Gastrocnemius medialis (tissue), 4 donors: ENCODE measurements around the gene TMEM164.

Experiments used
- POLR2A ChIP-seq, 2 donors: fragments of 450-650 bp; IDR thresholded peaks; one replicate each; pipeline ENCODE4 v1.6.1; 2017; ENCODE audit warnings: antibody characterized with exemption in 2 of 2, mild to moderate bottlenecking in 2 of 2, moderate library complexity in 2 of 2
- TF ChIP-seq, protein P1 (sequence below), 5 experiments: fragments of 450-650 bp in 3 of 5; fragments of 200-600 bp in 2 of 5; sonication (generic) in 2 of 5; IDR thresholded peaks in 4 of 5; conservative IDR thresholded peaks in 1 of 5; 1 replicate in 4 of 5; 2 replicates in 1 of 5; pipeline ENCODE4 v1.5.1; 2016 to 2019; ENCODE audit warnings: antibody characterized with exemption in 5 of 5, mild to moderate bottlenecking in 3 of 5, moderate library complexity in 3 of 5

DNA sequence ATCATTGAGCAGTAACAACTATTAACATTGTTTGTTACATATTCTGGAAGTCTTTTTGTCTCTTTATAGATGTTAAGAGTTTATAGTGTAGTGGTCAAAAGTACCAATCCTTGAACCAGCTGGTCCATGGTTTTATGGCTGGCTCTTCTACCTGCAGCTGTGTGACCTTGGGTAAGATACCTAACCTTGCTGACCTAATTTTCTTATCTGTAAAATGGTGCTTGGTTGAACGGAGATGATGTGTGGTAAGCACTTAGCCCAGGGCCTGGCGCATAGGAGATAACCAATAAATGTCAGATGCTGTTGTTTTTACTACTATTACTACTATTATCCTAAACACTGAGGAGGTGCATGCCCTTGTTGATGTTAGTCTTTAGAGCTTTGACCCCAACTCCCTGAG lies 116.6 kb downstream of the TMEM164 start:
- TF ChIP-seq, protein P1, sequence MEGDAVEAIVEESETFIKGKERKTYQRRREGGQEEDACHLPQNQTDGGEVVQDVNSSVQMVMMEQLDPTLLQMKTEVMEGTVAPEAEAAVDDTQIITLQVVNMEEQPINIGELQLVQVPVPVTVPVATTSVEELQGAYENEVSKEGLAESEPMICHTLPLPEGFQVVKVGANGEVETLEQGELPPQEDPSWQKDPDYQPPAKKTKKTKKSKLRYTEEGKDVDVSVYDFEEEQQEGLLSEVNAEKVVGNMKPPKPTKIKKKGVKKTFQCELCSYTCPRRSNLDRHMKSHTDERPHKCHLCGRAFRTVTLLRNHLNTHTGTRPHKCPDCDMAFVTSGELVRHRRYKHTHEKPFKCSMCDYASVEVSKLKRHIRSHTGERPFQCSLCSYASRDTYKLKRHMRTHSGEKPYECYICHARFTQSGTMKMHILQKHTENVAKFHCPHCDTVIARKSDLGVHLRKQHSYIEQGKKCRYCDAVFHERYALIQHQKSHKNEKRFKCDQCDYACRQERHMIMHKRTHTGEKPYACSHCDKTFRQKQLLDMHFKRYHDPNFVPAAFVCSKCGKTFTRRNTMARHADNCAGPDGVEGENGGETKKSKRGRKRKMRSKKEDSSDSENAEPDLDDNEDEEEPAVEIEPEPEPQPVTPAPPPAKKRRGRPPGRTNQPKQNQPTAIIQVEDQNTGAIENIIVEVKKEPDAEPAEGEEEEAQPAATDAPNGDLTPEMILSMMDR (IDR thresholded peaks at IDR 0.05 in 4 of 5, conservative IDR thresholded peaks at IDR 0.05 in 1 of 5), result no peak
- no peak for TF ChIP-seq POLR2A (IDR thresholded peaks at IDR 0.05)
